CD4-positive, alpha-beta T cell treated with Interleukin-6 at 100 ng/mL for 8 hours (primary cell): ENCODE results near the gene TMEM178B.

Experiments
- DNase-seq: peaks from one replicate; pipeline ENCODE4 v3.0.0-alpha.2; 2020; ENCODE audit warnings: mixed read lengths, low spot score

Gene TMEM178B

GRCh38 chr7:141433698-141434097, 359.8 kb downstream of the TMEM178B start:
- no peak for DNase-seq

- no peak for DNase-seq
Observed at GRCh38 chr7:141436139-141436538, 362.3 kb downstream of the TMEM178B start.

- DNase-seq: no peak
Observed at GRCh38 chr7:141436575-141437075, 362.8 kb downstream of the TMEM178B start.

- no peak for DNase-seq
Observed at GRCh38 chr7:141439164-141439563, 365.3 kb downstream of the TMEM178B start.

- DNase-seq: no peak
Observed at GRCh38 chr7:141439776-141440175, 365.9 kb downstream of the TMEM178B start.

GRCh38 chr7:141441837-141442627, 368.2 kb downstream of the TMEM178B start:
- no peak for DNase-seq

GRCh38 chr7:141442781-141443180, 368.9 kb downstream of the TMEM178B start:
- DNase-seq: no peak

- DNase-seq: no peak
Observed at GRCh38 chr7:141444961-141445360, 371.1 kb downstream of the TMEM178B start.

GRCh38 chr7:141451232-141451631, 377.4 kb downstream of the TMEM178B start:
- no peak for DNase-seq

- DNase-seq: no peak
Observed at GRCh38 chr7:141452911-141453310, 379.0 kb downstream of the TMEM178B start.

GRCh38 chr7:141454338-141454737, 380.5 kb downstream of the TMEM178B start:
- no peak for DNase-seq

- no peak for DNase-seq
Observed at GRCh38 chr7:141455723-141456122, 381.9 kb downstream of the TMEM178B start.

GRCh38 chr7:141456298-141456697, 382.4 kb downstream of the TMEM178B start:
- no peak for DNase-seq

- no peak for DNase-seq
Observed at GRCh38 chr7:141456711-141457110, 382.8 kb downstream of the TMEM178B start.

- no peak for DNase-seq
Observed at GRCh38 chr7:141460781-141461715, 387.2 kb downstream of the TMEM178B start.

GRCh38 chr7:141461924-141462323, 388.1 kb downstream of the TMEM178B start:
- DNase-seq: no peak

GRCh38 chr7:141462958-141463357, 389.1 kb downstream of the TMEM178B start:
- no peak for DNase-seq

GRCh38 chr7:141463986-141464385, 390.1 kb downstream of the TMEM178B start:
- no peak for DNase-seq

GRCh38 chr7:141464551-141464950, 390.7 kb downstream of the TMEM178B start:
- DNase-seq: no peak

GRCh38 chr7:141466151-141466904, 392.5 kb downstream of the TMEM178B start:
- no peak for DNase-seq

GRCh38 chr7:141468341-141468740, 394.5 kb downstream of the TMEM178B start:
- no peak for DNase-seq

- DNase-seq: no peak
Observed at GRCh38 chr7:141475679-141476078, 401.8 kb downstream of the TMEM178B start.
